ENCODE data around the gene WNT7B.

The WNT7B gene

DNA sequence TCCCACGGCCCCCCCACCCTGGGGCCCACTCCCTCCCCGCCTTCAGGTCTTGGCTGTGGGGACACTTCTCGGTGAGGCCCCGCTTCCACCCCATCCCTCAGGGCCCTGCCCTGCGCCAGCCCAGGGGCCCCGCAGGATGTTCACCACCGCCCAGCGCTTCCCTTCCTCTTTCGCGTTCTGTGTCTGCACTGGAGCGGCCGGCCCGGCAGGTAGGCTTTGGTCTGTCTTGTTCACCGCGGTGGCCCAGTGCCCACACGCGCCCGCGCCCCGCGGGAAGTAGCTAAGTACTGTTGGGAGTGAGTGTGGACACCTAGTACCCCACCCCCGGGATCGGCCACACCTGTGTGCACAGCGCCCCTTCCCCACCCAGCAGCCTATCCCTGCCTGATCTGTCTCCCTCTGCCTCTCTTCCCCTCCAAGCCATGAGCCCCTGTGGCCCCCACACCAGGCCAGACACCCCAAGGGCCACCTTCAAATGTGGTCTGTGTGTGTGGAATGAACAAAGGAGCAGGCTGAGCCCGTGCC is 85.4 kb downstream of the WNT7B start:
- in situ Hi-C loops (cut with HindIII; ENCODE audit: low pct_ligation_motif_present, low sequenced_read_pairs): no loop called here
- no peak overlapping the region for H3K4me3 ChIP-seq (ENCODE audit: low read depth, low read length)
- TF ChIP-seq, protein P1, sequence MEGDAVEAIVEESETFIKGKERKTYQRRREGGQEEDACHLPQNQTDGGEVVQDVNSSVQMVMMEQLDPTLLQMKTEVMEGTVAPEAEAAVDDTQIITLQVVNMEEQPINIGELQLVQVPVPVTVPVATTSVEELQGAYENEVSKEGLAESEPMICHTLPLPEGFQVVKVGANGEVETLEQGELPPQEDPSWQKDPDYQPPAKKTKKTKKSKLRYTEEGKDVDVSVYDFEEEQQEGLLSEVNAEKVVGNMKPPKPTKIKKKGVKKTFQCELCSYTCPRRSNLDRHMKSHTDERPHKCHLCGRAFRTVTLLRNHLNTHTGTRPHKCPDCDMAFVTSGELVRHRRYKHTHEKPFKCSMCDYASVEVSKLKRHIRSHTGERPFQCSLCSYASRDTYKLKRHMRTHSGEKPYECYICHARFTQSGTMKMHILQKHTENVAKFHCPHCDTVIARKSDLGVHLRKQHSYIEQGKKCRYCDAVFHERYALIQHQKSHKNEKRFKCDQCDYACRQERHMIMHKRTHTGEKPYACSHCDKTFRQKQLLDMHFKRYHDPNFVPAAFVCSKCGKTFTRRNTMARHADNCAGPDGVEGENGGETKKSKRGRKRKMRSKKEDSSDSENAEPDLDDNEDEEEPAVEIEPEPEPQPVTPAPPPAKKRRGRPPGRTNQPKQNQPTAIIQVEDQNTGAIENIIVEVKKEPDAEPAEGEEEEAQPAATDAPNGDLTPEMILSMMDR (IDR thresholded peaks at IDR 0.05; ENCODE audit: low read depth, low read length, missing control alignments): no peak
- DNase-seq: no peak
- H3K27me3 ChIP-seq (replicated peaks): no peaks in the 10 kb centered on the region
- no peaks in the 10 kb centered on the region for H3K36me3 ChIP-seq (replicated peaks)
- H3K27ac ChIP-seq: no peak overlapping the region

DNA sequence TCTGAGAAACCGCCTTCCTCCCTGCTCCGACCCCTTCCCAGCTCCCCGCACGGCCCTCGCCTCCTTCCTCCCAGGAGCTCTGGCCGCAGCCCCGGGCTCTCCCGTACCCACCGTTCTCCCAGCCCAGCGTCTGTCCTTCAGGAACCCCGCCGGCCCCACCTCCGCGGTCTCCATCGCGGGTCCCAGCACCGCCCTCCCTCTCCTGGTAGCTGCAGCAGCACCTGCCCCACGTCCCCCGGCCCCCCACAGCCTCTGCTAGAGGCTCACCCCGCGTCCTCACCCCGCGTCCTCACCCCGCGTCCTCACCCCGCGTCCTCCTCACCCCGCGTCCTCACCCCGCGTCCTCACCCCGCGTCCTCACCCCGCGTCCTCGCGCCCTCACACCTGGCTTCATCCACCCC is 85.9 kb downstream of the WNT7B start:
- TF ChIP-seq, protein P1 (IDR thresholded peaks at IDR 0.05; ENCODE audit: low read depth, low read length, missing control alignments): no peak
- H3K27ac ChIP-seq: no peak overlapping the region
- H3K36me3 ChIP-seq (replicated peaks): no peaks in the 10 kb centered on the region
- no peak for DNase-seq
- H3K27me3 ChIP-seq (replicated peaks): no peaks in the 10 kb centered on the region
- in situ Hi-C loops (cut with HindIII; ENCODE audit: low pct_ligation_motif_present, low sequenced_read_pairs): no loop called here
- no peak overlapping the region for H3K4me3 ChIP-seq (ENCODE audit: low read depth, low read length)

DNA sequence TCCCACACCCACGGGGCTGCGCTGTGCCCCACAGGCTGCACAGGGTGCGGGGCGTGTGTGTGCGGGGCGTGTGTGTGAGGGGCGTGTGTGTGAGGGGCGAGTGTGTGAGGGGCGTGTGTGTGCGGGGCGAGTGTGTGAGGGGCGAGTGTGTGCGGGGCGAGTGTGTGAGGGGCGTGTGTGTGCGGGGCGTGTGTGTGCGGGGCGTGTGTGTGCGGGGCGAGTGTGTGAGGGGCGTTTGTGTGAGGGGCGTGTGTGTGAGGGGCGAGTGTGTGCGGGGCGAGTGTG is 86.7 kb downstream of the WNT7B start:
- TF ChIP-seq, protein P1 (IDR thresholded peaks at IDR 0.05; ENCODE audit: low read depth, low read length, missing control alignments): no peak
- in situ Hi-C loops (cut with HindIII; ENCODE audit: low pct_ligation_motif_present, low sequenced_read_pairs): no loop called here
- H3K27me3 ChIP-seq (replicated peaks): no peaks in the 10 kb centered on the region
- H3K36me3 ChIP-seq (replicated peaks): no peaks in the 10 kb centered on the region
- H3K4me3 ChIP-seq (ENCODE audit: low read depth, low read length): no peak overlapping the region
- H3K27ac ChIP-seq: no peak overlapping the region
- DNase-seq: no peak

DNA sequence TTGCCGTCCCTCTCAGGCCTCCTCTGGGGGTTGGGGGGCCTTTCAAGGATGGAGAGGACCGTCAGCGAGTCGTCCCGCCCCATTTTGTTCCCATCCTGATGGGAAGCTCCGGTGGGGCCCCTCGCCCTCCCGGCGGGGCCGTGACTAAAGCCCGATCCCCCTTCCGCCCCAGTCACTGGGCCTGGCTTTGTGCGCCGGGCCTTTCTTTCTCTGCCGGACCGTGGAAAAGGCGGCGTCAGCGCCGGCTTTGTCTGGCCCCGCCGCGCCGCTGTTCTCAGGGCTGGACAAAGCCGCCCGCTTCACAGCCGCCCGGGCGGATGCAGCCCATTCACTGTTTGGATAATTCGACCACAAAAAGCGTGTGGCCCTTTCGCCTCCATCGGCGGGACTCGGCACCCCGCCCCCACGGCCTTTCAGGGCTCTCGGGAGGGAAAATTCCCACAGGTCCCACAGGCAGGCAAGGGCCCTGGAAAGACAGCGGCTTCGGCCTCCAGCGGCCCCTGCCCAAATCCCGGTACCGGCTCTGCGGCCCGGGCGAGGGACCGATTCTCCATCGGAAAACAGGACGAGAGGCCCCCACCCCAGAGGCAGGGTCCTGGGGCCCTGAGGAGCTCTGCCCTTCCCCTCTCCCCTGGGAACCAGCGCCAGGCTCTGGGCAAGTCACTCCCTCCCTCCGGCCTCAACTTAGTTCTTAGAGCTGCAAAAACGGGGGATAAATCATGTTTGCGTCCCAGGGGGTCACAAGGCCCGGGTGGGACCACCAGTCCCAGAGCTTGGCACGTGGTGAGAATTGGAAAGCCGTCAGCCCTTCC is 87.2 kb downstream of the WNT7B start:
- TF ChIP-seq, protein P1 (IDR thresholded peaks at IDR 0.05; ENCODE audit: low read depth, low read length, missing control alignments): no peak
- peak; percentile 24 for DNase-seq
- Histone ChIP-seq H3K4me3 (ENCODE audit: low read depth, low read length) (peak overlapping the region; percentile 15), H3K36me3 (replicated peaks) (no peaks in the 10 kb centered on the region), H3K27me3 (replicated peaks) (no peaks in the 10 kb centered on the region), H3K27ac (no peak overlapping the region)
- in situ Hi-C loops (cut with HindIII; ENCODE audit: low pct_ligation_motif_present, low sequenced_read_pairs): no loop called here

DNA sequence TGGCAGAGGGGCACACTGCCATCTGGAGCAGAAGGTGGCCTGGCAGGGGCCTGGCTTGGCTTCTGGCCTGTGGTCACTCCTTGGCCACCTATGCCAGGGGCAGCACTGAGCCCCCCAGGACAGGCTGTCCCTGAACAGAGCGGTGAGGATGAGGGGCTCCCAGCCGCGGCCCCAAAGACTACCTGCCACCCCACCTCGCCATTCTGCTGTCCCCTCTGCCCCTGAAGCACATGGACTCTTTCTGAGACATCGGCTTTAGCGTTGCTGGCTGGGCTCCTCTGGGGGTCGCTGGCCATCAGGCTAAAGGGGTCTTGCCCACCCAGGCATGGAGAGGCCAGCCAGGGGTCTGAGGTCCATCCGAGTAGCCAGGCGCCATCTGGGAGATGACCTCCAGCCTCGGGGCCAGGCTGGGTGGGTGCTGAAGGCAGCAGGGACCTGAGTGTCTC is 87.8 kb downstream of the WNT7B start:
- Histone ChIP-seq H3K36me3 (replicated peaks) (no peaks in the 10 kb centered on the region), H3K27ac (no peak overlapping the region), H3K27me3 (replicated peaks) (no peaks in the 10 kb centered on the region), H3K4me3 (ENCODE audit: low read depth, low read length) (no peak overlapping the region)
- TF ChIP-seq, protein P1 (IDR thresholded peaks at IDR 0.05; ENCODE audit: low read depth, low read length, missing control alignments): no peak
- in situ Hi-C loops (cut with HindIII; ENCODE audit: low pct_ligation_motif_present, low sequenced_read_pairs): no loop called here
- no peak for DNase-seq

All from brain microvascular endothelial cell (primary cell).